Gastrocnemius medialis (tissue), 4 donors: ENCODE data around the gene DCAF5. TPM values are rescaled to one million over a fixed set of nuclear protein-coding genes. Genes with fewer than 3 reads are reported as not detected.

Experiments used
- ATAC-seq, 2 donors: fragments of 150-250 bp; one replicate each; pipeline ENCODE4 v1.9.1; 2016
- DNase-seq, 2 donors: peaks; one replicate each; pipeline ENCODE4 v3.0.0-alpha.2; 2019
- H3K27ac ChIP-seq, 4 donors: fragments of 200-600 bp; sonication (generic); 1 replicate in 1 of 4; 2 replicates in 3 of 4; pipeline ENCODE4 v1.5.1; 2016 to 2018; ENCODE audit warnings: mild to moderate bottlenecking in 2 of 4, moderate library complexity in 1 of 4
- H3K27me3 ChIP-seq, 3 donors: fragments of 200-600 bp; sonication (generic) in 2 of 3; 1 replicate in 1 of 3; 2 replicates in 2 of 3; pipeline versions ENCODE4 v1.5.1 to v1.6.0; 2016 to 2019; ENCODE audit warnings: mild to moderate bottlenecking in 1 of 3, moderate library complexity in 1 of 3
- H3K36me3 ChIP-seq, 2 donors: fragments of 200-600 bp; sonication (generic) in 1 of 2; one replicate each; pipeline ENCODE4 v1.5.1; 2017 to 2018
- H3K4me1 ChIP-seq, 2 donors: fragments of 200-600 bp; sonication (generic) in 1 of 2; one replicate each; pipeline ENCODE4 v1.5.1; 2016 to 2017; ENCODE audit warnings: mild to moderate bottlenecking in 2 of 2
- H3K4me3 ChIP-seq, 4 donors: fragments of 200-600 bp; sonication (generic) in 3 of 4; 1 replicate in 1 of 4; 2 replicates in 3 of 4; pipeline ENCODE4 v1.5.1; 2016 to 2019; ENCODE audit warnings: mild to moderate bottlenecking in 2 of 4
- H3K9me3 ChIP-seq, 3 donors: fragments of 200-600 bp; sonication (generic) in 2 of 3; 1 replicate in 1 of 3; 2 replicates in 2 of 3; pipeline ENCODE4 v1.5.1; 2016 to 2019
- CTCF ChIP-seq, 5 experiments: fragments of 450-650 bp in 3 of 5; fragments of 200-600 bp in 2 of 5; sonication (generic) in 2 of 5; IDR thresholded peaks in 4 of 5; conservative IDR thresholded peaks in 1 of 5; 1 replicate in 4 of 5; 2 replicates in 1 of 5; pipeline ENCODE4 v1.5.1; 2016 to 2019; ENCODE audit warnings: antibody characterized with exemption in 5 of 5, mild to moderate bottlenecking in 3 of 5, moderate library complexity in 3 of 5
- POLR2A ChIP-seq, 2 donors: fragments of 450-650 bp; IDR thresholded peaks; one replicate each; pipeline ENCODE4 v1.6.1; 2017; ENCODE audit warnings: antibody characterized with exemption in 2 of 2, mild to moderate bottlenecking in 2 of 2, moderate library complexity in 2 of 2
- in situ Hi-C, 4 donors: fragments of 200-750 bp; cut with MboI; loops; one replicate each; pipeline versions ENCODE4 v1.15.0 to v1.8.0; 2017; ENCODE audit warnings: low sequenced_read_pairs in 4 of 4
- intact Hi-C: fragments of 100-400 bp; cut with DNase I; formaldehyde crosslinking; loops from one replicate; pipeline ENCODE4 v1.15.1; 2023; ENCODE audit warnings: low total_unique reads
- total RNA-seq, 4 donors: library from RNA; depleted of rRNA; stranded (reverse); fragments of >200 nt; gene quantifications; one replicate each; pipeline versions ENCODE4 v1.1.0 to v1.2.3, GENCODE V29; 2016

Gene DCAF5
- total RNA-seq, 4 donors from 2014 or later, result 45.9 to 96.6 (median 66.8) TPM

- H3K4me3 ChIP-seq, result peak overlapping the region; percentile 76 to 99 (median 88)
- in situ Hi-C loops (no loop called here), intact Hi-C loops (loop anchor here (1.0 to 5.0 kb wide), 5 partner anchors 22 to 1534 kb away; partner anchors contain the start of genes ARG2, COX16 and SUSD6)
- TF ChIP-seq POLR2A (IDR thresholded peaks at IDR 0.05), result peak; percentile 65 to 72
- TF ChIP-seq CTCF (IDR thresholded peaks at IDR 0.05 in 4 of 5, conservative IDR thresholded peaks at IDR 0.05 in 1 of 5), result peak; percentile 42 to 71 (median 65)
- H3K27ac ChIP-seq, result peak overlapping the region; percentile 92 to 98 (median 98)
- no peaks in the 10 kb centered on the region for H3K36me3 ChIP-seq
- ATAC-seq (peak; percentile 65 to 68), DNase-seq (peak; percentile 43 to 72)
- H3K4me1 ChIP-seq, result peaks cover 31 to 33% of the 10 kb centered on the region in 2 donors
- H3K9me3 ChIP-seq, result no peaks in the 10 kb centered on the region
- H3K27me3 ChIP-seq, result no peaks in the 10 kb centered on the region
These were observed 1.3 kb downstream of the DCAF5 start for GRCh38 chr14:69151458-69152180.

- DNase-seq (no peak), ATAC-seq (no peak)
- Histone ChIP-seq H3K4me3 (no peak overlapping the region), H3K36me3 (no peaks in the 10 kb centered on the region), H3K27me3 (no peaks in the 10 kb centered on the region), H3K27ac (peak overlapping the region in 3 of 4 donors; percentile 92 to 98 (median 98)), H3K4me1 (peaks cover 41 to 50% of the 10 kb centered on the region in 2 donors), H3K9me3 (no peaks in the 10 kb centered on the region)
- intact Hi-C loops (loop anchor here (5.0 kb wide), 3 partner anchors 463 to 1532 kb away; partner anchors contain the start of genes ARG2, COX16 and SUSD6), in situ Hi-C loops (no loop called here)
- no peak for TF ChIP-seq CTCF (IDR thresholded peaks at IDR 0.05 in 4 of 5, conservative IDR thresholded peaks at IDR 0.05 in 1 of 5)
- TF ChIP-seq POLR2A (IDR thresholded peaks at IDR 0.05), result no peak
These were observed 3.3 kb downstream of the DCAF5 start for GRCh38 chr14:69149461-69150244.

- no peaks in the 10 kb centered on the region for H3K36me3 ChIP-seq
- no peak overlapping the region for H3K27ac ChIP-seq
- no peaks in the 10 kb centered on the region for H3K27me3 ChIP-seq
- peaks cover 49 to 54% of the 10 kb centered on the region in 2 donors for H3K4me1 ChIP-seq
- TF ChIP-seq CTCF (IDR thresholded peaks at IDR 0.05 in 4 of 5, conservative IDR thresholded peaks at IDR 0.05 in 1 of 5) (no peak), POLR2A (IDR thresholded peaks at IDR 0.05) (no peak)
- DNase-seq (no peak), ATAC-seq (no peak)
- H3K9me3 ChIP-seq, result no peaks in the 10 kb centered on the region
- intact Hi-C loops, result no loop called here
- in situ Hi-C loops, result no loop called here
- no peak overlapping the region for H3K4me3 ChIP-seq
These were observed 10.8 kb downstream of the DCAF5 start for GRCh38 chr14:69142101-69142500.

- intact Hi-C loops (no loop called here), in situ Hi-C loops (no loop called here)
- Histone ChIP-seq H3K27ac (no peak overlapping the region), H3K27me3 (no peaks in the 10 kb centered on the region), H3K4me1 (peaks cover 49 to 50% of the 10 kb centered on the region in 2 donors), H3K36me3 (no peaks in the 10 kb centered on the region), H3K9me3 (no peaks in the 10 kb centered on the region), H3K4me3 (no peak overlapping the region)
- TF ChIP-seq CTCF (IDR thresholded peaks at IDR 0.05 in 4 of 5, conservative IDR thresholded peaks at IDR 0.05 in 1 of 5) (no peak), POLR2A (IDR thresholded peaks at IDR 0.05) (no peak)
- DNase-seq (no peak), ATAC-seq (no peak)
These were observed 11.4 kb downstream of the DCAF5 start for GRCh38 chr14:69141550-69141949.
